Stomach (tissue), 4 donors: ENCODE results near the gene GRAMD2B.

Source experiments
- POLR2A ChIP-seq, 4 donors: fragments of 450-650 bp; IDR thresholded peaks; one replicate each; pipeline ENCODE4 v1.6.1; 2016; ENCODE audit warnings: antibody characterized with exemption in 4 of 4, control low read depth in 2 of 4, mild to moderate bottlenecking in 1 of 4, moderate library complexity in 1 of 4
- POLR2AphosphoS5 ChIP-seq, 3 donors: sonication (generic); formaldehyde crosslinking; IDR thresholded peaks; one replicate each; pipeline ENCODE4 v1.6.1; 2016; ENCODE audit warnings: antibody characterized with exemption in 3 of 3
- TF ChIP-seq, protein P1 (sequence below), 7 experiments: fragments of 450-650 bp in 4 of 7; fragments of 200-600 bp in 3 of 7; sonication (generic) in 3 of 7; IDR thresholded peaks; one replicate each; pipeline ENCODE4 v1.5.1; 2016 to 2019; ENCODE audit warnings: antibody characterized with exemption in 7 of 7, control low read depth in 2 of 7, mild to moderate bottlenecking in 1 of 7

DNA sequence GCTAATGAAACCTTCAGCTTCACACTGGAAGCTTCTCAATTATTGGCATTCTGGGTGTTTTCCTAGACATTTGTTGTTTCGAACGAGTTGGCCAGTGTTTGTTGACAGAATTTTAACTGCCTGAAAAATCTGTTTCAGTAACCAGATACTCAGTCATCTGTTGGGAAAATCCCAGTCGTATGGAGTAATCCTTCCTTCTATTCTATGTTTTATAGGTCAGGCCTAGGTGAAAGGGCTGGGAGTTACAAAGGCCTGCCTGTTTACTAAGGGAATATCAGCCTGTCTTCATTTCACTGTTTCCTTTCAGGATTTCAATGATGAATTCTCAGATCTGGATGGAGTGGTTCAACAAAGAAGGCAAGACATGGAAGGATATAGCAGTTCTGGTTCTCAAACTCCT is 59.9 kb downstream of the GRAMD2B start:
- no peak for TF ChIP-seq POLR2A (IDR thresholded peaks at IDR 0.05)
- TF ChIP-seq, protein P1, sequence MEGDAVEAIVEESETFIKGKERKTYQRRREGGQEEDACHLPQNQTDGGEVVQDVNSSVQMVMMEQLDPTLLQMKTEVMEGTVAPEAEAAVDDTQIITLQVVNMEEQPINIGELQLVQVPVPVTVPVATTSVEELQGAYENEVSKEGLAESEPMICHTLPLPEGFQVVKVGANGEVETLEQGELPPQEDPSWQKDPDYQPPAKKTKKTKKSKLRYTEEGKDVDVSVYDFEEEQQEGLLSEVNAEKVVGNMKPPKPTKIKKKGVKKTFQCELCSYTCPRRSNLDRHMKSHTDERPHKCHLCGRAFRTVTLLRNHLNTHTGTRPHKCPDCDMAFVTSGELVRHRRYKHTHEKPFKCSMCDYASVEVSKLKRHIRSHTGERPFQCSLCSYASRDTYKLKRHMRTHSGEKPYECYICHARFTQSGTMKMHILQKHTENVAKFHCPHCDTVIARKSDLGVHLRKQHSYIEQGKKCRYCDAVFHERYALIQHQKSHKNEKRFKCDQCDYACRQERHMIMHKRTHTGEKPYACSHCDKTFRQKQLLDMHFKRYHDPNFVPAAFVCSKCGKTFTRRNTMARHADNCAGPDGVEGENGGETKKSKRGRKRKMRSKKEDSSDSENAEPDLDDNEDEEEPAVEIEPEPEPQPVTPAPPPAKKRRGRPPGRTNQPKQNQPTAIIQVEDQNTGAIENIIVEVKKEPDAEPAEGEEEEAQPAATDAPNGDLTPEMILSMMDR (IDR thresholded peaks at IDR 0.05), result no peak
- no peak for TF ChIP-seq POLR2AphosphoS5 (IDR thresholded peaks at IDR 0.05)
